GM23248 (cell line): ENCODE measurements around the gene EMP3. TPM values are rescaled to one million over a fixed set of nuclear protein-coding genes. Genes with fewer than 3 reads are reported as not detected.

Experiments
- DNase-seq: peaks from one replicate; pipeline ENCODE4 v3.0.0-alpha.2; 2015
- H2AFZ ChIP-seq: fragments of 200-600 bp; sonication (generic); 2 replicates; pipeline ENCODE4 v1.6.1; 2016; ENCODE audit warnings: antibody characterized with exemption
- H3F3A ChIP-seq: fragments of 200-600 bp; sonication (generic); 2 replicates; pipeline ENCODE4 v1.6.1; 2016; ENCODE audit warnings: mild to moderate bottlenecking, antibody characterized with exemption, mixed run types; ENCODE audit not compliant: insufficient read depth
- H3K27ac ChIP-seq: fragments of 200-600 bp; sonication (generic); 2 replicates; pipeline ENCODE4 v1.5.1; 2016; ENCODE audit warnings: mild to moderate bottlenecking
- H3K27me3 ChIP-seq: fragments of 200-600 bp; sonication (generic); replicated peaks from 2 replicates; pipeline ENCODE4 v1.6.1; 2016; ENCODE audit warnings: mild to moderate bottlenecking; ENCODE audit not compliant: insufficient read depth
- H3K36me3 ChIP-seq: fragments of 200-600 bp; sonication (generic); 2 replicates; pipeline ENCODE4 v1.6.1; 2016; ENCODE audit warnings: low read depth, mild to moderate bottlenecking
- H3K4me1 ChIP-seq: fragments of 200-600 bp; sonication (generic); 2 replicates; pipeline ENCODE4 v1.6.1; 2016; ENCODE audit warnings: mild to moderate bottlenecking; ENCODE audit not compliant: insufficient read depth
- H3K4me2 ChIP-seq: fragments of 200-600 bp; sonication (generic); one replicate; pipeline ENCODE4 v1.6.1; 2016; ENCODE audit warnings: mild to moderate bottlenecking; ENCODE audit not compliant: unreplicated experiment
- H3K4me3 ChIP-seq: fragments of 200-600 bp; sonication (generic); 2 replicates; pipeline ENCODE4 v1.5.1; 2016; ENCODE audit warnings: mild to moderate bottlenecking
- H3K79me2 ChIP-seq: fragments of 200-600 bp; sonication (generic); 2 replicates; pipeline ENCODE4 v1.6.1; 2016; ENCODE audit warnings: mild to moderate bottlenecking; ENCODE audit not compliant: insufficient read depth
- H3K9ac ChIP-seq: fragments of 200-600 bp; sonication (generic); 2 replicates; pipeline ENCODE4 v1.6.1; 2016; ENCODE audit warnings: mild to moderate bottlenecking
- H3K9me2 ChIP-seq: fragments of 200-600 bp; sonication (generic); 2 replicates; pipeline ENCODE4 v1.6.1; 2016; ENCODE audit warnings: mixed run types, mild to moderate bottlenecking, moderate library complexity; ENCODE audit not compliant: insufficient read depth
- H3K9me3 ChIP-seq: fragments of 200-600 bp; sonication (generic); one replicate; pipeline ENCODE4 v1.6.1; 2017; ENCODE audit warnings: low read depth
- H4K20me1 ChIP-seq: fragments of 200-600 bp; sonication (generic); 2 replicates; pipeline ENCODE4 v1.6.0; 2016; ENCODE audit not compliant: insufficient read depth
- EZH2 ChIP-seq: fragments of 200-600 bp; sonication (generic); IDR thresholded peaks from 2 replicates; pipeline ENCODE4 v1.6.1; 2018; ENCODE audit warnings: antibody characterized with exemption, mild to moderate bottlenecking; ENCODE audit not compliant: insufficient read depth, poor library complexity, severe bottlenecking
- EZH2phosphoT487 ChIP-seq: fragments of 200-600 bp; sonication (generic); IDR thresholded peaks from 2 replicates; pipeline ENCODE4 v1.6.1; 2018; ENCODE audit warnings: antibody characterized with exemption, moderate library complexity, mild to moderate bottlenecking, low read depth; ENCODE audit not compliant: insufficient read depth
- WGBS, 2 experiments: methylation state at CpG; one replicate each; pipeline ENCODE4 v1.1.6; 2015 to 2017; ENCODE audit warnings: low lambda C conversion rate in 2 of 2, low coverage in 1 of 2; ENCODE audit errors: missing lambda C conversion rate in 2 of 2; 5-methylcytosine and 5-hydroxymethylcytosine counted together
- in situ Hi-C: fragments of 300-500 bp; cut with MboI; formaldehyde crosslinking; loops from 2 replicates; pipeline ENCODE4 v1.15.0; 2020
- polyA plus RNA-seq: library from polyadenylated mRNA; unstranded; fragments of >200 nt; fragmentation: Nextera tagmentation; extraction: Ambion mirVana; gene quantifications from 2 replicates; pipeline ENCODE4 v1.2.1, GENCODE V29; 2016
- total RNA-seq: library from RNA; depleted of rRNA; stranded (reverse); fragments of >200 nt; shearing (Covaris generic); gene quantifications from 2 replicates; pipeline ENCODE4 v1.2.3, GENCODE V29; 2014; rRNA removed

EMP3 gene
- total and polyA plus RNA-seq, 2 experiments from 2014 or later: 196 to 716 TPM

DNA sequence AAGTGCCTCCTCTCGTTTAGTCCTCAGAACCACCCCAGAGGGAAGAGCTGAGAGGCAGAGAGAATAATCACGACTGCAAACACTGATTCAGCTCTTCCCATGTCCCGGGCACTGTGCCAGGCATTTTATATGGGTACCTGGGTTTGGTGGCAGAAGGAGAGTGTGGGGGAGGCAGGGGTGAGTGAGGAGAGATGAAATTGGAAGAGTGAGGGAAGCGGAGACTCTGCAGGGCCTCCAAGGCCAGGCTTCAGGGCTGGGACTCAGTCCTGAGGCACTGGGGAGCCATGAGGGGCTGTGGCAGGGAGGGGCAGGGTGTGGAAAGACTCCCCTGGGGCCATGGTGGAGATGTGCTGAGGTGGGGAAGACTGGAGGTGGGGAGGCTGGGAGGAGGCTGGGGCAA, 47.6 kb downstream of the EMP3 start:
- Histone ChIP-seq H3K9me3 (no peaks in the 10 kb centered on the region), H3K36me3 (no peaks in the 10 kb centered on the region), H3K27me3 (no peaks in the 10 kb centered on the region), H3K4me2 (no peak overlapping the region), H3K27ac (no peak overlapping the region), H3F3A (no peaks in the 10 kb centered on the region), H3K9me2 (no peaks in the 10 kb centered on the region), H3K4me1 (no peaks in the 10 kb centered on the region), H3K4me3 (no peak overlapping the region), H2AFZ (no peak overlapping the region), H4K20me1 (no peaks in the 10 kb centered on the region), H3K9ac (no peak overlapping the region), H3K79me2 (no peaks in the 10 kb centered on the region)
- in situ Hi-C loops: no loop called here
- WGBS, 2 experiments: 35 to 42% methylated on average over 4 of the region's 4 CpGs
- TF ChIP-seq EZH2 (no peak), EZH2phosphoT487 (no peak)
- DNase-seq: peak; percentile 31

GRCh38 chr19:48373567-48373966, 48.2 kb downstream of the EMP3 start:
- H4K20me1 ChIP-seq: no peaks in the 10 kb centered on the region
- no peaks in the 10 kb centered on the region for H3K9me3 ChIP-seq
- DNase-seq: no peak
- WGBS, 2 experiments: 81% methylated on average over 10 to 11 of the region's 11 CpGs
- no peaks in the 10 kb centered on the region for H3K79me2 ChIP-seq
- no peaks in the 10 kb centered on the region for H3K4me1 ChIP-seq
- H3K9me2 ChIP-seq: no peaks in the 10 kb centered on the region
- in situ Hi-C loops: no loop called here
- no peak overlapping the region for H3K27ac ChIP-seq
- H3K27me3 ChIP-seq: no peaks in the 10 kb centered on the region
- no peak overlapping the region for H3K4me2 ChIP-seq
- no peak overlapping the region for H3K9ac ChIP-seq
- no peaks in the 10 kb centered on the region for H3F3A ChIP-seq
- no peaks in the 10 kb centered on the region for H3K36me3 ChIP-seq
- no peak for TF ChIP-seq EZH2phosphoT487
- no peak for TF ChIP-seq EZH2
- no peak overlapping the region for H2AFZ ChIP-seq
- no peak overlapping the region for H3K4me3 ChIP-seq

DNA sequence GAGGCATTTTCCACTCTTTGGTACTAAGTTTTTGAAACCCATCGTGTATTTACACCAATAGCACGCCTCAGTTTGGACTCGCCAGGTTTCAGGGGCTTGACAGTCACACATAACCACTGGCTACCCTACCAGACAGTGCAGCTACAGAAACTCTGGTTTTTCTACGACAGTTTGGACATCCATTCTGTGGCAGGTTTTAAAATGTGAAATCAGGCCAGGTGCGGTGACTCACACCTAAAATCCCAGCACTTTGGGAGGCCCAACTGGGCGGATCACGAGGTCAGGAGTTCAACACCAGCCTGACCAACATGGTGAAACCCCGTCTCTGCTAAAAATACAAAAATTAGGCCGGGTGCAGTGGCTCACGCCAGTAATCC, 52.8 kb downstream of the EMP3 start:
- H3K79me2 ChIP-seq: no peaks in the 10 kb centered on the region
- H3K9ac ChIP-seq: no peak overlapping the region
- 89 to 93% methylated on average over 10 of the region's 10 CpGs for WGBS, 2 experiments
- H3K4me3 ChIP-seq: no peak overlapping the region
- DNase-seq: no peak
- peaks cover 10% of the 10 kb centered on the region for H3K36me3 ChIP-seq
- no peaks in the 10 kb centered on the region for H3K27me3 ChIP-seq
- H3K9me3 ChIP-seq: no peaks in the 10 kb centered on the region
- no peak overlapping the region for H2AFZ ChIP-seq
- TF ChIP-seq EZH2 (no peak), EZH2phosphoT487 (no peak)
- H3K9me2 ChIP-seq: no peaks in the 10 kb centered on the region
- H3F3A ChIP-seq: peaks cover 8% of the 10 kb centered on the region; the same call in 1 of the 2 replicates
- H3K4me2 ChIP-seq: no peak overlapping the region
- no peaks in the 10 kb centered on the region for H3K4me1 ChIP-seq
- no peaks in the 10 kb centered on the region for H4K20me1 ChIP-seq
- in situ Hi-C loops: no loop called here
- H3K27ac ChIP-seq: no peak overlapping the region

DNA sequence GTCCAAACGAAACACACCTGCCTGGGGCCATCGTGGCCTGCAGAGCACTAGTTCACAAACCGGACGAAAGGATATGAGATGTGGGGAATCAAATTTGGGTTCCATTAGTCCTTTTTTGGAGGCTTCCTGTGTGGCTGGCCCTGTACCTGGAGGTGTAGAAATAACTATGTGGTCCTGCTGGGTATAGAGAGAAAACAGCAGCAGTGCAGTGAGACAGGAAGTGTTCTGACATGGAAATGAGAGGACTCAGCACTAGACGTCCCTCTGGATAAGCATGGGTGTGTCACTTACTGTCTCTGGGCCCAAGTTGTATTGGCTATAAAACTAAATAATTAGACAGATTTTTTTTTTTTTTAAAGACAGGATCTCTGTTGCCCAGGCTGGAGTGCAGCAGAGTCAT, 53.7 kb downstream of the EMP3 start:
- no peak for DNase-seq
- in situ Hi-C loops: no loop called here

More for the DNA sequence above, 53.7 kb downstream of the EMP3 start:
- Histone ChIP-seq H3K4me2 (no peak overlapping the region), H3K9me3 (no peaks in the 10 kb centered on the region), H3K4me1 (no peaks in the 10 kb centered on the region), H4K20me1 (no peaks in the 10 kb centered on the region), H3F3A (peaks cover 8% of the 10 kb centered on the region; the same call in 1 of the 2 replicates), H3K79me2 (no peaks in the 10 kb centered on the region), H3K36me3 (peaks cover 19% of the 10 kb centered on the region), H3K9ac (no peak overlapping the region), H2AFZ (no peak overlapping the region), H3K27ac (no peak overlapping the region), H3K4me3 (no peak overlapping the region), H3K9me2 (no peaks in the 10 kb centered on the region), H3K27me3 (no peaks in the 10 kb centered on the region)
- WGBS, 2 experiments: 70 to 78% methylated on average over 5 of the region's 5 CpGs
- TF ChIP-seq EZH2 (no peak), EZH2phosphoT487 (no peak)

Other genes starting within 250 kb of the EMP3 start
- 0.63 and 0.76 TPM in 2 replicates for gene PLA2G4C, start 214.7 kb upstream of the EMP3 start, total RNA-seq
- gene PLA2G4C, start 214.7 kb upstream of the EMP3 start, polyA plus RNA-seq: 1.8 and 1.9 TPM in 2 replicates
- 9.3 and 10.6 TPM in 2 replicates for gene LIG1, start 155.2 kb upstream of the EMP3 start, total RNA-seq
- gene LIG1, start 155.2 kb upstream of the EMP3 start, polyA plus RNA-seq: 14.5 and 17.9 TPM in 2 replicates
- gene ZSWIM9, start 154.9 kb upstream of the EMP3 start, total RNA-seq: 4.3 and 6.6 TPM in 2 replicates
- 0.88 and 1.2 TPM in 2 replicates for gene ZSWIM9, start 154.9 kb upstream of the EMP3 start, polyA plus RNA-seq
- 12.9 and 24.2 TPM in 2 replicates for gene CARD8, start 69.6 kb upstream of the EMP3 start, total RNA-seq
- gene CARD8, start 69.6 kb upstream of the EMP3 start, polyA plus RNA-seq: 6.3 and 6.6 TPM in 2 replicates
- gene ZNF114, start 55.5 kb upstream of the EMP3 start, total RNA-seq: 0.13 and 0.22 TPM in 2 replicates
- gene ZNF114, start 55.5 kb upstream of the EMP3 start, polyA plus RNA-seq: not detected in 2 replicates
- 7.6 and 27.1 TPM in 2 replicates for gene TMEM143, start 38.4 kb downstream of the EMP3 start, total RNA-seq
- gene TMEM143, start 38.4 kb downstream of the EMP3 start, polyA plus RNA-seq: 8.6 and 9.9 TPM in 2 replicates
- not detected in 2 replicates for gene SYNGR4, start 38.8 kb downstream of the EMP3 start, total RNA-seq
- not detected in 2 replicates for gene SYNGR4, start 38.8 kb downstream of the EMP3 start, polyA plus RNA-seq
- gene KDELR1, start 66.0 kb downstream of the EMP3 start, total RNA-seq: 126 and 170 TPM in 2 replicates
- 231 and 242 TPM in 2 replicates for gene KDELR1, start 66.0 kb downstream of the EMP3 start, polyA plus RNA-seq
- gene GRIN2D, start 68.1 kb downstream of the EMP3 start, total RNA-seq: 0.54 and 0.76 TPM in 2 replicates
- 0.10 and 0.22 TPM in 2 replicates for gene GRIN2D, start 68.1 kb downstream of the EMP3 start, polyA plus RNA-seq
- gene GRWD1, start 120.4 kb downstream of the EMP3 start, total RNA-seq: 36.6 and 38.7 TPM in 2 replicates
- gene GRWD1, start 120.4 kb downstream of the EMP3 start, polyA plus RNA-seq: 34.1 and 41.5 TPM in 2 replicates
- 0.97 and 1.1 TPM in 2 replicates for gene KCNJ14, start 130.0 kb downstream of the EMP3 start, total RNA-seq
- gene KCNJ14, start 130.0 kb downstream of the EMP3 start, polyA plus RNA-seq: 0.47 and 0.48 TPM in 2 replicates
- 80.7 and 86.0 TPM in 2 replicates for gene CYTH2, start 143.8 kb downstream of the EMP3 start, total RNA-seq
- gene CYTH2, start 143.8 kb downstream of the EMP3 start, polyA plus RNA-seq: 40.9 and 41.6 TPM in 2 replicates
- 0.22 TPM in 1 of 2 replicates, not detected in the other for gene LMTK3, start 186.3 kb downstream of the EMP3 start, total RNA-seq
- gene LMTK3, start 186.3 kb downstream of the EMP3 start, polyA plus RNA-seq: not detected in 2 replicates
- not detected in 2 replicates for gene SULT2B1, start 226.6 kb downstream of the EMP3 start, total RNA-seq
- gene SULT2B1, start 226.6 kb downstream of the EMP3 start, polyA plus RNA-seq: not detected in 2 replicates